HFFc6 (cell line): ENCODE data around the gene NLRP3. TPM values are rescaled to one million over a fixed set of nuclear protein-coding genes. Genes with fewer than 3 reads are reported as not detected.

ENCODE experiments used
- DNase-seq: peaks from one replicate; pipeline ENCODE4 v3.0.0-alpha.2; 2018
- H3K27ac Mint-ChIP-seq: 2 replicates; pipeline ENCODE4 v1.8.0; 2020; ENCODE audit warnings: mild to moderate bottlenecking, mixed read lengths
- H3K27me3 Mint-ChIP-seq: 2 replicates; pipeline ENCODE4 v1.8.0; 2021; ENCODE audit warnings: mild to moderate bottlenecking, moderate library complexity, mixed read lengths; ENCODE audit not compliant: insufficient read depth
- H3K36me3 Mint-ChIP-seq: 2 replicates; pipeline ENCODE4 v1.8.0; 2021; ENCODE audit warnings: low read depth, mixed read lengths
- H3K4me1 Mint-ChIP-seq: 2 replicates; pipeline ENCODE4 v1.8.0; 2020; ENCODE audit warnings: low read depth, mixed read lengths
- H3K4me3 Mint-ChIP-seq: 2 replicates; pipeline ENCODE4 v1.8.0; 2020; ENCODE audit warnings: mild to moderate bottlenecking, moderate library complexity, mixed read lengths
- H3K9me3 Mint-ChIP-seq: 2 replicates; pipeline ENCODE4 v1.8.0; 2020; ENCODE audit warnings: mild to moderate bottlenecking, mixed read lengths
- CTCF ChIP-seq: fragments of 200-600 bp; sonication (generic); IDR thresholded peaks from 2 replicates; pipeline ENCODE4 v1.5.0; 2021; ENCODE audit warnings: antibody characterized with exemption, mild to moderate bottlenecking
- total RNA-seq, 6 experiments: library from RNA; stranded (reverse); fragmentation: NEBNext Ultra II Directional; extraction: Animal tissue kit (Norgen Biotek cat#: 25700); gene quantifications; 2 replicates in 1 of 6; 3 replicates in 5 of 6; pipeline ENCODE4 v1.2.3, GENCODE V29; 2021

Gene NLRP3
- total RNA-seq, 6 experiments from 2014 or later, result 0.33 to 5.2 (median 4.3) TPM

GRCh38 chr1:247421074-247421473 lies 5.1 kb downstream of the NLRP3 start:
- Mint-ChIP-seq H3K9me3 (no peaks in the 10 kb centered on the region; the same call in 1 of the 2 replicates), H3K4me3 (peak overlapping the region; percentile 6; the same call in 1 of the 2 replicates), H3K27ac (no peak overlapping the region; the same call in 1 of the 2 replicates), H3K27me3 (no peaks in the 10 kb centered on the region; the same call in 1 of the 2 replicates), H3K4me1 (peaks cover 83% of the 10 kb centered on the region; the same call in 1 of the 2 replicates), H3K36me3 (peaks cover 35% of the 10 kb centered on the region; the same call in 1 of the 2 replicates)
- no peak for TF ChIP-seq CTCF
- no peak for DNase-seq

- peak overlapping the region; percentile 44; the same call in 1 of the 2 replicates for H3K27ac Mint-ChIP-seq
- DNase-seq, result no peak
- peaks cover 8% of the 10 kb centered on the region; the same call in 1 of the 2 replicates for H3K9me3 Mint-ChIP-seq
- peaks cover 4% of the 10 kb centered on the region for H3K27me3 Mint-ChIP-seq
- H3K4me1 Mint-ChIP-seq, result peaks cover 50% of the 10 kb centered on the region; the same call in 1 of the 2 replicates
- H3K36me3 Mint-ChIP-seq, result peaks cover 30% of the 10 kb centered on the region; the same call in 1 of the 2 replicates
- H3K4me3 Mint-ChIP-seq, result peak overlapping the region; percentile 66; the same call in 1 of the 2 replicates
- TF ChIP-seq CTCF, result no peak
Measured at GRCh38 chr1:247429496-247429895, 13.5 kb downstream of the NLRP3 start.

GRCh38 chr1:247430434-247430833 lies 14.5 kb downstream of the NLRP3 start:
- Mint-ChIP-seq H3K4me1 (peaks cover 50% of the 10 kb centered on the region; the same call in 1 of the 2 replicates), H3K36me3 (peaks cover 23% of the 10 kb centered on the region; the same call in 1 of the 2 replicates), H3K27ac (no peak overlapping the region; the same call in 1 of the 2 replicates), H3K4me3 (no peak overlapping the region; the same call in 1 of the 2 replicates), H3K27me3 (peaks cover 4% of the 10 kb centered on the region), H3K9me3 (peaks cover 8% of the 10 kb centered on the region; the same call in 1 of the 2 replicates)
- DNase-seq, result no peak
- TF ChIP-seq CTCF, result no peak

GRCh38 chr1:247431643-247432042 lies 15.7 kb downstream of the NLRP3 start:
- Mint-ChIP-seq H3K27me3 (peaks cover 4% of the 10 kb centered on the region), H3K27ac (peak overlapping the region; percentile 53; the same call in 1 of the 2 replicates), H3K9me3 (peaks cover 5% of the 10 kb centered on the region; the same call in 1 of the 2 replicates), H3K36me3 (peaks cover 12% of the 10 kb centered on the region; the same call in 1 of the 2 replicates), H3K4me1 (peaks cover 52% of the 10 kb centered on the region; the same call in 1 of the 2 replicates), H3K4me3 (peak overlapping the region; percentile 70; the same call in 1 of the 2 replicates)
- no peak for DNase-seq
- TF ChIP-seq CTCF, result peak; percentile 54; the same call in 1 of the 2 replicates

GRCh38 chr1:247434005-247434404 lies 18.0 kb downstream of the NLRP3 start:
- Mint-ChIP-seq H3K9me3 (peaks cover 4% of the 10 kb centered on the region; the same call in 1 of the 2 replicates), H3K4me1 (peaks cover 53% of the 10 kb centered on the region; the same call in 1 of the 2 replicates), H3K36me3 (peaks cover 10% of the 10 kb centered on the region; the same call in 1 of the 2 replicates), H3K4me3 (peak overlapping the region; percentile 15; the same call in 1 of the 2 replicates), H3K27me3 (peaks cover 11% of the 10 kb centered on the region), H3K27ac (peak overlapping the region; percentile 58; the same call in 1 of the 2 replicates)
- DNase-seq, result no peak
- TF ChIP-seq CTCF, result no peak
